ENCODE data around the gene DPYSL5.

Gene DPYSL5

DNA sequence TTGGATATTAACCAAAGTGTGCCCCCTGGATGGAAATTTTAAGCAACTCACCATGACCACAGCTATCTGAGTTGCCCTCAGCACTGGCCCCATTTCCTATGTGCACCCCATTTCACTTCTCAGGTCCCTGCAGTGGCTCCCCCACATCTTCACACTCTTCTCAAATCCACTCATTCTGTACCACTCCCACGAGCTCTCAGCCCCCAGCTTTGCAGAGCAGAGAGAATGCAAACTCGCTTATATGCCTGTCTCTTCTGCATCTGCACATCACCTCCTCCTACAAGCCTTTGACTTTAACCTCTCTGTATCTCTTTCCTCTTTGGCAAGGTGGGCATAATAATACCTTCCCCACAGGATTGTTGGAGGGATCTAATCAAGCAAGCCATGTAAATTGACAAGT lies 46.2 kb downstream of the DPYSL5 start:
- H3K9ac ChIP-seq (ENCODE audit: low read length) = no peak overlapping the region
- no peak overlapping the region for H3K18ac ChIP-seq (ENCODE audit: low read length)
- no peak overlapping the region for H3K4ac ChIP-seq (ENCODE audit: low read depth, low read length)
- H3K56ac ChIP-seq (ENCODE audit: low read length) = no peak overlapping the region
- no peak overlapping the region for H3K27ac ChIP-seq (ENCODE audit: low read depth, low read length)
- H3K4me3 ChIP-seq (ENCODE audit: low read length) = no peak overlapping the region
- H2BK15ac ChIP-seq (replicated peaks; ENCODE audit: low read depth) = no peak overlapping the region
- no peaks in the 10 kb centered on the region for H3K36me3 ChIP-seq (ENCODE audit: control insufficient read depth, insufficient read depth, low read length)
- WGBS (ENCODE audit: extremely low coverage, insufficient coverage, low lambda C conversion rate) = no CpG with 5 or more reads among the region's 2 CpGs
- no peaks in the 10 kb centered on the region for H3K27me3 ChIP-seq (ENCODE audit: insufficient read depth, low read length, poor library complexity)
- H3K4me1 ChIP-seq (ENCODE audit: control insufficient read depth, low read depth, low read length) = no peaks in the 10 kb centered on the region
- DNase-seq = no peak
- no peaks in the 10 kb centered on the region for H3K79me1 ChIP-seq (ENCODE audit: low read length)
- no peaks in the 10 kb centered on the region for H3K79me2 ChIP-seq (ENCODE audit: control insufficient read depth, insufficient read depth, low read length)
- no peak overlapping the region for H4K5ac ChIP-seq (ENCODE audit: low read length)
- H3K4me2 ChIP-seq (ENCODE audit: low read length) = no peak overlapping the region
- H2BK5ac ChIP-seq (ENCODE audit: low read length) = no peak overlapping the region
- no peak overlapping the region for H4K8ac ChIP-seq (ENCODE audit: low read depth, low read length)
- no peak overlapping the region for H2AK5ac ChIP-seq (ENCODE audit: low read length)
- H2BK120ac ChIP-seq (ENCODE audit: low read depth, low read length) = no peak overlapping the region
- no peak overlapping the region for H3K23ac ChIP-seq (ENCODE audit: low read length)

DNA sequence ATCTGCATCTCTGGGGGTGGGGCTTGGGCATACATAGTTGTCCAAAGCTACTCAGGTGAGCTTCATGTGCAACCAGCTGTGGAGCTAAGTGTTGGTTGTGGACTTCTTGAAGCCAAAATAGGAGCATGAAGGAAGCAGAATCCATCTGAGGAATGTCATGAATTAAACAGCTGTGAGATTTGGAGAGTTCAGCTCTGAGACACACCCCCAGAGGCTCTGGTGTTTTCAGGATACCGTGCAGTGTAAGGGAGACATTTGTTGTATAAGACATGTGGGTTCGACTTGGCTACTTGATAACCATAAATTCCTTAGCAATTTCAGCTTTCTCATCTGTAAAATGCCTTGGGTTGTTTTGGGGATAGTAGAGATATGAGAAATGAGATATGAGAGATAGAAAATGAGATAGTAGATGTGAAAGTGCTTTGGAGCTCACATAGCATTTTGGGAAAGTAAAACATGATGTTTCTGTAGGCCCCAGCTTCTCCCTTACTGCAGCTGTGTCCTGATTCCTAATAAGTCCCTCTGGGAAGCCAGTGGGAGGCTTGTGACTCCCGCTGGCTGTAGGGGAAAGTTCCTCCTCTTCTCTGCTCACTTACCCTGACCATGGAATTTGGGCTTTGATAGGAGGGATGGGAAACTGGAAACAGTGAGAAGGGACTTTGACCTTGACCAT lies 50.0 kb downstream of the DPYSL5 start:
- no peak overlapping the region for H3K9ac ChIP-seq (ENCODE audit: low read length)
- WGBS (ENCODE audit: extremely low coverage, insufficient coverage, low lambda C conversion rate) = no CpG with 5 or more reads among the region's 3 CpGs
- no peak overlapping the region for H3K56ac ChIP-seq (ENCODE audit: low read length)
- H4K8ac ChIP-seq (ENCODE audit: low read depth, low read length) = no peak overlapping the region
- peak overlapping the region; percentile 51 for H3K23ac ChIP-seq (ENCODE audit: low read length)
- no peak overlapping the region for H4K5ac ChIP-seq (ENCODE audit: low read length)
- no peak overlapping the region for H3K4ac ChIP-seq (ENCODE audit: low read depth, low read length)
- H3K36me3 ChIP-seq (ENCODE audit: control insufficient read depth, insufficient read depth, low read length) = no peaks in the 10 kb centered on the region
- H2BK120ac ChIP-seq (ENCODE audit: low read depth, low read length) = no peak overlapping the region
- H3K27ac ChIP-seq (ENCODE audit: low read depth, low read length) = no peak overlapping the region
- H3K4me2 ChIP-seq (ENCODE audit: low read length) = no peak overlapping the region
- DNase-seq = no peak
- no peaks in the 10 kb centered on the region for H3K79me2 ChIP-seq (ENCODE audit: control insufficient read depth, insufficient read depth, low read length)
- no peak overlapping the region for H2AK5ac ChIP-seq (ENCODE audit: low read length)
- H3K79me1 ChIP-seq (ENCODE audit: low read length) = no peaks in the 10 kb centered on the region
- H3K4me1 ChIP-seq (ENCODE audit: control insufficient read depth, low read depth, low read length) = no peaks in the 10 kb centered on the region
- no peak overlapping the region for H3K4me3 ChIP-seq (ENCODE audit: low read length)
- no peak overlapping the region for H2BK5ac ChIP-seq (ENCODE audit: low read length)
- no peak overlapping the region for H2BK15ac ChIP-seq (replicated peaks; ENCODE audit: low read depth)
- no peak overlapping the region for H3K18ac ChIP-seq (ENCODE audit: low read length)
- no peaks in the 10 kb centered on the region for H3K27me3 ChIP-seq (ENCODE audit: insufficient read depth, low read length, poor library complexity)

DNA sequence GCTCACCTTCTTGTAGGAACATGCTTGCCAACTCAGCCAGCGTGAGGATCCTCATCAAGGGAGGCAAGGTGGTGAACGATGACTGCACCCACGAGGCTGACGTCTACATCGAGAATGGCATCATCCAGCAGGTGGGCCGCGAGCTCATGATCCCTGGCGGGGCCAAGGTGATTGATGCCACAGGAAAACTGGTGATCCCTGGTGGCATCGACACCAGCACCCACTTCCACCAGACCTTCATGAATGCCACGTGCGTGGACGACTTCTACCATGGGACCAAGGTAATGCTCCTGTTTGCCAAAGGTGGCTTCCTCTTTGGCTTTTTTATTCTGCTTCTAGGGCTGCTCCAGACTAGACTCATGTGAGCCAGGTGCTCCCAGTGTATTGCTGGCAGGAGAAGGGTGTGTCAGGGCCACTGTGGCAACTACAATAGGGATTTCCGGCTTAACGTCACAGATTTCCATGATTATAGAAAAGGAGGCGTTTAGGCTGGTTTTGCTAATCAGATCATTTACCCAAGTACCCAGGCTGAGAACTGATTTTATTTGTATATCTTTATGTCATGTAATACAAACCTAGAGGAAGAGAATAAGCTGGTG lies 50.6 kb downstream of the DPYSL5 start:
- Histone ChIP-seq H3K79me2 (ENCODE audit: control insufficient read depth, insufficient read depth, low read length) (no peaks in the 10 kb centered on the region), H4K8ac (ENCODE audit: low read depth, low read length) (no peak overlapping the region), H3K27me3 (ENCODE audit: insufficient read depth, low read length, poor library complexity) (no peaks in the 10 kb centered on the region), H3K18ac (ENCODE audit: low read length) (no peak overlapping the region), H3K56ac (ENCODE audit: low read length) (no peak overlapping the region), H3K4me3 (ENCODE audit: low read length) (no peak overlapping the region), H3K4me1 (ENCODE audit: control insufficient read depth, low read depth, low read length) (no peaks in the 10 kb centered on the region), H3K23ac (ENCODE audit: low read length) (peak overlapping the region; percentile 51), H3K27ac (ENCODE audit: low read depth, low read length) (no peak overlapping the region), H4K5ac (ENCODE audit: low read length) (no peak overlapping the region), H3K9ac (ENCODE audit: low read length) (no peak overlapping the region), H3K4ac (ENCODE audit: low read depth, low read length) (no peak overlapping the region), H2BK5ac (ENCODE audit: low read length) (no peak overlapping the region), H3K36me3 (ENCODE audit: control insufficient read depth, insufficient read depth, low read length) (no peaks in the 10 kb centered on the region), H2BK15ac (replicated peaks; ENCODE audit: low read depth) (no peak overlapping the region), H2BK120ac (ENCODE audit: low read depth, low read length) (no peak overlapping the region), H2AK5ac (ENCODE audit: low read length) (no peak overlapping the region), H3K4me2 (ENCODE audit: low read length) (no peak overlapping the region), H3K79me1 (ENCODE audit: low read length) (no peaks in the 10 kb centered on the region)
- WGBS (ENCODE audit: extremely low coverage, insufficient coverage, low lambda C conversion rate) = no CpG with 5 or more reads among the region's 15 CpGs
- DNase-seq = no peak

DNA sequence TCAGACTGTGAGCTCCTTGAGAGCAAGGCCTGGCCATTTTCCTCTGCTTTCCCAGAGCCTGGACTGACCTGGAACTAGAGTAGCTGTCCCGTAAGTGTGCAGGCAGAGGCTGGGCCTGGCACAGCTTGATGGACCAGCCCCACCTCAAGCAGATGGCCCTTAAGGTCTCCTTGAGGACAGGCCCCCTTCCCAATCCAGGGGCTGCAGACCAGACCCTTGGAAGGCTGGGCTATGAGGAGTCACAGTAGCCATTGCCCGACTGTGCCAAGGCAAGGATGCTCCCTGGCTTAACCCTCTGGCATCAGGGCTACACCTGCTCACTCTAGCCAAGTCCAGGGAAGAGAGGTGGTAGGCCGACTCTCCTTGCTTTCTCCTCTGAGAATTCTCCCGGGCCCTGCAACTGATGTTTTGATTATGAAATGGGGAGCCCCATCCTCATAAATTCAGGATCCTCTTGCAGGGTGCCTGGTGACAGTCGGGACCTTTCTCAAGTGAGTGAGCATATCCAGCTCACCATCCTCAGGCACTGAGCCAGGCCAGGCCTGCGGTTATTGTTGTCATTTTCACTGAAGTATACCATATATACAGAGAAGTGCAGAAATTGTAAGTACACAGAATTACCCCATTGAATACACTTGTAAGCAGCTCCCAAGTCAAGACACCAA lies 51.7 kb downstream of the DPYSL5 start:
- Histone ChIP-seq H3K4ac (ENCODE audit: low read depth, low read length) (no peak overlapping the region), H3K36me3 (ENCODE audit: control insufficient read depth, insufficient read depth, low read length) (no peaks in the 10 kb centered on the region), H3K9ac (ENCODE audit: low read length) (no peak overlapping the region), H2BK5ac (ENCODE audit: low read length) (no peak overlapping the region), H2AK5ac (ENCODE audit: low read length) (no peak overlapping the region), H2BK120ac (ENCODE audit: low read depth, low read length) (no peak overlapping the region), H3K4me2 (ENCODE audit: low read length) (no peak overlapping the region), H4K5ac (ENCODE audit: low read length) (no peak overlapping the region), H4K8ac (ENCODE audit: low read depth, low read length) (no peak overlapping the region), H3K79me2 (ENCODE audit: control insufficient read depth, insufficient read depth, low read length) (no peaks in the 10 kb centered on the region), H3K4me3 (ENCODE audit: low read length) (no peak overlapping the region), H3K56ac (ENCODE audit: low read length) (no peak overlapping the region), H3K4me1 (ENCODE audit: control insufficient read depth, low read depth, low read length) (no peaks in the 10 kb centered on the region), H3K27me3 (ENCODE audit: insufficient read depth, low read length, poor library complexity) (no peaks in the 10 kb centered on the region), H2BK15ac (replicated peaks; ENCODE audit: low read depth) (no peak overlapping the region), H3K79me1 (ENCODE audit: low read length) (no peaks in the 10 kb centered on the region), H3K23ac (ENCODE audit: low read length) (no peak overlapping the region), H3K27ac (ENCODE audit: low read depth, low read length) (no peak overlapping the region), H3K18ac (ENCODE audit: low read length) (no peak overlapping the region)
- no CpG with 5 or more reads among the region's 6 CpGs for WGBS (ENCODE audit: extremely low coverage, insufficient coverage, low lambda C conversion rate)
- no peak for DNase-seq

DNA sequence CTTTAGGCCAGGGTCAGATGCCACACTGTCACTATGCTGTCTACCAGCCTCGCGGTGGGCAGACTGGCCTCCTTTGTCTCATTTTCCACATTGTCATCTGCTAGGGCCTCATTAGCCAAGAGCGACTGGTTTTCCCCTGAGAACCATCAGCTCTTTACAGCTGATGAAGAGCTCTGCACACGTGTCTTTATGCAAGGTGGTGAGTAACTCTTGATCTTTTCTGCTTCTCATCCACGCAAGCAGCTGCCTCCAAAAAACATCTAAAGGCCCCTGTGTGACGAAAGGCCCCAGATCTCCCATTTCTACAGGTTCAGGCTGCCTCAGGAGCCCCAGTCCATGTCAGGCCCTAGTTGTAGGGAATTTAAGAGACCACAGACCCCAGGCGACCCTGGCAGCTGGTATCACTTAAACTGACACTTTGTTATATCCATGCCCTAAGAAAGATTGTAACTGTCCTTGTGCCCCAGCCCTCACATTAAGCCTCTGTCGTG lies 52.9 kb downstream of the DPYSL5 start:
- Histone ChIP-seq H4K8ac (ENCODE audit: low read depth, low read length) (no peak overlapping the region), H2AK5ac (ENCODE audit: low read length) (no peak overlapping the region), H3K18ac (ENCODE audit: low read length) (no peak overlapping the region), H2BK5ac (ENCODE audit: low read length) (no peak overlapping the region), H3K4me1 (ENCODE audit: control insufficient read depth, low read depth, low read length) (no peaks in the 10 kb centered on the region), H3K79me2 (ENCODE audit: control insufficient read depth, insufficient read depth, low read length) (no peaks in the 10 kb centered on the region), H3K23ac (ENCODE audit: low read length) (no peak overlapping the region), H3K4me2 (ENCODE audit: low read length) (no peak overlapping the region), H3K4ac (ENCODE audit: low read depth, low read length) (no peak overlapping the region), H2BK15ac (replicated peaks; ENCODE audit: low read depth) (no peak overlapping the region), H4K5ac (ENCODE audit: low read length) (no peak overlapping the region), H3K27me3 (ENCODE audit: insufficient read depth, low read length, poor library complexity) (no peaks in the 10 kb centered on the region), H3K4me3 (ENCODE audit: low read length) (no peak overlapping the region), H3K36me3 (ENCODE audit: control insufficient read depth, insufficient read depth, low read length) (no peaks in the 10 kb centered on the region), H3K27ac (ENCODE audit: low read depth, low read length) (no peak overlapping the region), H3K56ac (ENCODE audit: low read length) (no peak overlapping the region), H2BK120ac (ENCODE audit: low read depth, low read length) (no peak overlapping the region), H3K9ac (ENCODE audit: low read length) (no peak overlapping the region), H3K79me1 (ENCODE audit: low read length) (no peaks in the 10 kb centered on the region)
- DNase-seq = no peak
- WGBS (ENCODE audit: extremely low coverage, insufficient coverage, low lambda C conversion rate) = no CpG with 5 or more reads among the region's 8 CpGs

Data from mesendoderm (in vitro differentiated cells).